Endothelial cell of umbilical vein (primary cell): ENCODE data around the gene PTK6. TPM values are rescaled to one million over a fixed set of nuclear protein-coding genes. Genes with fewer than 3 reads are reported as not detected.

Source experiments
- BruUV-seq: library from RNA; stranded (reverse); fragments of 400-500 nt; replicated peaks from 2 replicates; lab custom pipeline; 2021; lab: Mats Ljungman, UMichigan
- CTCF ChIA-PET: fragments of 300-600, 350-600 bp; sonication (Branson Sonifier 250); formaldehyde crosslinking; loops from one replicate; lab custom pipeline; 2021; ENCODE audit warnings: antibody characterized with exemption, inconsistent platforms; lab: Charles Lee
- POLR2A ChIA-PET: fragments of 300-600, 350-600 bp; sonication (Branson Sonifier 250); formaldehyde crosslinking; loops from one replicate; lab custom pipeline; 2021; ENCODE audit warnings: antibody characterized with exemption, inconsistent platforms; lab: Charles Lee
- DNase-seq: peaks from one replicate; pipeline ENCODE4 v3.0.0-alpha.2; 2011; ENCODE audit warnings: low read depth, low spot score
- FAIRE-seq: peaks from 2 replicates; lab custom pipeline; 2011; peaks lifted over from hg19 to GRCh38; lab: Jason Lieb, UNC
- H2AFZ ChIP-seq: 2 replicates; pipeline ENCODE4 v1.6.0; 2012; ENCODE audit warnings: low read depth, low read length, control low read depth, inconsistent platforms
- H3K27ac ChIP-seq: 2 replicates; pipeline ENCODE4 v1.5.1; 2011; ENCODE audit warnings: low read depth, mild to moderate bottlenecking, control low read depth, low read length, moderate library complexity; ENCODE audit not compliant: insufficient read depth
- H3K27me3 ChIP-seq, 2 experiments: 2 replicates each; pipeline versions ENCODE4 v1.6.0 to v1.6.1; 2011; ENCODE audit warnings: low read length in 2 of 2, mixed read lengths in 1 of 2; ENCODE audit not compliant: control insufficient read depth in 2 of 2, insufficient read depth in 2 of 2
- H3K36me3 ChIP-seq, 2 experiments: 2 replicates in 1 of 2; 3 replicates in 1 of 2; pipeline ENCODE4 v1.5.1; 2011; ENCODE audit warnings: low read length in 2 of 2, mild to moderate bottlenecking in 1 of 2, moderate library complexity in 1 of 2; ENCODE audit not compliant: control insufficient read depth in 2 of 2, insufficient read depth in 2 of 2; ENCODE audit errors: extremely low read depth in 1 of 2
- H3K4me1 ChIP-seq: 3 replicates; pipeline ENCODE4 v1.5.1; 2011; ENCODE audit warnings: mild to moderate bottlenecking, low read length; ENCODE audit not compliant: control insufficient read depth, insufficient read depth; ENCODE audit errors: extremely low read depth
- H3K4me2 ChIP-seq: 2 replicates; pipeline ENCODE4 v1.6.1; 2011; ENCODE audit warnings: low read length, control low read depth, mixed read lengths; ENCODE audit not compliant: insufficient read depth
- H3K4me3 ChIP-seq, 3 experiments: fragments of 200-600 bp in 1 of 3; sonication (generic), shearing (Covaris generic) in 1 of 3; replicated peaks in 1 of 3; 2 replicates each; pipeline ENCODE4 v1.5.1; 2011 to 2016; ENCODE audit warnings: control low read depth in 3 of 3, low read length in 3 of 3, mild to moderate bottlenecking in 2 of 3, inconsistent platforms in 1 of 3, low read depth in 1 of 3, moderate library complexity in 1 of 3; ENCODE audit not compliant: insufficient read depth in 1 of 3
- H3K79me2 ChIP-seq: 2 replicates; pipeline ENCODE4 v1.6.0; 2012; ENCODE audit warnings: low read length, inconsistent platforms; ENCODE audit not compliant: control insufficient read depth, insufficient read depth
- H3K9ac ChIP-seq: replicated peaks from 2 replicates; pipeline ENCODE3; 2011; ENCODE audit warnings: low read length, control low read depth; ENCODE audit not compliant: insufficient read depth; ENCODE audit errors: extremely low read depth
- H3K9me1 ChIP-seq: replicated peaks from 3 replicates; pipeline ENCODE4 v1.6.0; 2011; ENCODE audit warnings: mild to moderate bottlenecking, low read length; ENCODE audit not compliant: control insufficient read depth, insufficient read depth; ENCODE audit errors: extremely low read depth
- H3K9me3 ChIP-seq: replicated peaks from 2 replicates; pipeline ENCODE4 v1.5.1; 2012; ENCODE audit warnings: low read length, inconsistent platforms; ENCODE audit not compliant: control insufficient read depth, insufficient read depth
- H4K20me1 ChIP-seq: replicated peaks from 2 replicates; pipeline ENCODE3; 2011; ENCODE audit warnings: mild to moderate bottlenecking, low read length; ENCODE audit not compliant: control insufficient read depth, insufficient read depth; ENCODE audit errors: extremely low read depth
- CTCF ChIP-seq, 2 donors: IDR thresholded peaks; 1 replicate in 1 of 2; 2 replicates in 1 of 2; pipeline ENCODE4 v1.5.1; 2011; ENCODE audit warnings: low read length in 2 of 2, mild to moderate bottlenecking in 2 of 2, moderate library complexity in 2 of 2, control low read depth in 1 of 2, inconsistent platforms in 1 of 2, low read depth in 1 of 2; ENCODE audit not compliant: insufficient read depth in 1 of 2; ENCODE audit errors: extremely low read depth in 1 of 2
- EZH2 ChIP-seq: IDR thresholded peaks from 2 replicates; pipeline ENCODE4 v1.6.1; 2012; ENCODE audit warnings: borderline replicate concordance, low read depth, mild to moderate bottlenecking, moderate library complexity, low read length, inconsistent platforms; ENCODE audit not compliant: severe bottlenecking
- FOS ChIP-seq: IDR thresholded peaks from 2 replicates; pipeline ENCODE4 v1.6.1; 2011; ENCODE audit warnings: mild to moderate bottlenecking, low read length, moderate library complexity, borderline replicate concordance; ENCODE audit not compliant: insufficient read depth
- GATA2 ChIP-seq: IDR thresholded peaks from 2 replicates; pipeline ENCODE4 v1.7.0; 2011; ENCODE audit warnings: low read depth, mild to moderate bottlenecking, moderate library complexity, mixed read lengths, low read length; ENCODE audit not compliant: insufficient read length, insufficient read depth
- JUN ChIP-seq: IDR thresholded peaks from 2 replicates; pipeline ENCODE4 v1.6.1; 2011; ENCODE audit warnings: borderline replicate concordance, low read depth; ENCODE audit not compliant: insufficient read length, insufficient read depth
- MAX ChIP-seq: IDR thresholded peaks from 2 replicates; pipeline ENCODE4 v1.6.1; 2011; ENCODE audit not compliant: insufficient read depth, insufficient read length
- MYC ChIP-seq: IDR thresholded peaks from one replicate; pipeline ENCODE4 v1.6.1; 2011; ENCODE audit warnings: mild to moderate bottlenecking, low read depth, low read length
- POLR2A ChIP-seq: IDR thresholded peaks from 2 replicates; pipeline ENCODE4 v1.6.1; 2012; ENCODE audit warnings: low read depth, mild to moderate bottlenecking, control low read depth, low read length
- POLR2AphosphoS5 ChIP-seq: IDR thresholded peaks from 2 replicates; pipeline ENCODE4 v1.6.1; 2012; ENCODE audit warnings: low read depth, mild to moderate bottlenecking, control low read depth, low read length, moderate library complexity; ENCODE audit not compliant: insufficient read depth
- dilution Hi-C: fragments of 300-500 bp; cut with MboI; formaldehyde crosslinking; loops from one replicate; pipeline ENCODE4 v1.15.0; 2019; ENCODE audit warnings: low sequenced_read_pairs; ENCODE audit not compliant: extremely low pct_ligation_motif_present
- intact Hi-C: fragments of 100-400 bp; cut with micrococcal nuclease; formaldehyde crosslinking; loops from one replicate; pipeline ENCODE4 v1.10.0; 2022
- polyA plus RNA-seq, 4 experiments: library from polyadenylated mRNA; depleted of rRNA in 3 of 4; stranded (reverse) in 3 of 4; unstranded in 1 of 4; fragments of >200 nt; gene quantifications; 2 replicates each; pipeline versions ENCODE4 v1.2.1 to v1.2.3, GENCODE V29; 2011 to 2012; ENCODE audit warnings: missing spikeins in 1 of 4
- total RNA-seq: library from RNA; stranded (reverse); gene quantifications from 2 replicates; pipeline ENCODE4 v1.2.3, GENCODE V29; 2021

PTK6 gene
- total and polyA plus RNA-seq, 2 donors (not counting 3 experiments of a cell fraction or from before 2014, with no cell fraction given) = 0.18 TPM; not detected in 1

- DNase-seq = no peak
- no TSS peak for BruUV-seq
- ChIA-PET CTCF (interaction anchor here (0.8 to 1.5 kb wide), 2 partner anchors 11 to 13 kb away, joined by 3 to 4 read pairs; no protein-coding TSS in a partner anchor), POLR2A (interaction anchor here (0.6 kb wide), 1 partner anchor 12 kb away, joined by 3 read pairs; no protein-coding TSS in a partner anchor)
- Histone ChIP-seq H3K79me2 (no peaks in the 10 kb centered on the region), H3K9me3 (no peaks in the 10 kb centered on the region), H3K27ac (no peak overlapping the region), H2AFZ (no peak overlapping the region), H3K27me3 (no peaks in the 10 kb centered on the region), H4K20me1 (no peaks in the 10 kb centered on the region), H3K9me1 (no peaks in the 10 kb centered on the region), H3K9ac (no peak overlapping the region), H3K36me3 (no peaks in the 10 kb centered on the region), H3K4me3 (no peak overlapping the region), H3K4me1 (no peaks in the 10 kb centered on the region), H3K4me2 (no peak overlapping the region)
- dilution Hi-C loops = no loop called here
- no peak for FAIRE-seq
- intact Hi-C loops = no loop called here
- no peak for TF ChIP-seq MYC
- no peak for TF ChIP-seq FOS
- TF ChIP-seq EZH2 = no peak
- no peak for TF ChIP-seq POLR2A
Measured at GRCh38 chr20:63551068-63551467, 13.9 kb upstream of the PTK6 start.

GRCh38 chr20:63549679-63550282 lies 12.6 kb upstream of the PTK6 start:
- H3K27me3 ChIP-seq = no peaks in the 10 kb centered on the region
- H3K4me1 ChIP-seq = no peaks in the 10 kb centered on the region
- no peaks in the 10 kb centered on the region for H3K9me1 ChIP-seq
- H3K36me3 ChIP-seq = no peaks in the 10 kb centered on the region
- no peak overlapping the region for H3K4me3 ChIP-seq
- dilution Hi-C loops = no loop called here
- ChIA-PET CTCF (interaction anchor here (0.9 to 1.5 kb wide), 2 partner anchors 10 to 12 kb away, joined by 3 to 4 read pairs; no protein-coding TSS in a partner anchor), POLR2A (no interaction called here)
- H3K27ac ChIP-seq = no peak overlapping the region
- H2AFZ ChIP-seq = no peak overlapping the region
- H3K9me3 ChIP-seq = no peaks in the 10 kb centered on the region
- BruUV-seq = no TSS peak
- H4K20me1 ChIP-seq = no peaks in the 10 kb centered on the region
- FAIRE-seq = no peak
- no peak for DNase-seq
- H3K4me2 ChIP-seq = no peak overlapping the region
- H3K79me2 ChIP-seq = no peaks in the 10 kb centered on the region
- intact Hi-C loops = no loop called here
- TF ChIP-seq EZH2 (no peak), POLR2A (no peak), CTCF (IDR thresholded peaks at IDR 0.05; ENCODE audit: extremely low read depth in 1 of 2, insufficient read depth in 1 of 2, low read depth in 1 of 2, low read length in 2 of 2) (no peak), POLR2AphosphoS5 (no peak), GATA2 (no peak), JUN (no peak), MYC (no peak), FOS (no peak), MAX (no peak)
- no peak overlapping the region for H3K9ac ChIP-seq
